Common myeloid progenitor, CD34-positive (primary cell): Measurements from ENCODE around the gene CNR1. TPM values are rescaled to one million over a fixed set of nuclear protein-coding genes. Genes with fewer than 3 reads are reported as not detected.
"Not testable (repeated sequence)": the region's sequence is repeated elsewhere in the genome, so short reads cannot be mapped to it uniquely, and the experiment has no call there.

ENCODE experiments used
- CTCF ChIA-PET: fragments of 350-600 bp; sonication (Branson Sonifier 250); formaldehyde crosslinking; loops from one replicate; lab custom pipeline; 2021; ENCODE audit warnings: antibody characterized with exemption; lab: Charles Lee
- POLR2A ChIA-PET: fragments of 350-600 bp; sonication (Branson Sonifier 250); formaldehyde crosslinking; loops from one replicate; lab custom pipeline; 2021; ENCODE audit warnings: antibody characterized with exemption; lab: Charles Lee
- DNase-seq, 3 donors: peaks; one replicate each; pipeline versions ENCODE4 v3.0.0 to v3.0.0-alpha.2; 2013
- H3K27ac ChIP-seq, 2 experiments: 1 replicate in 1 of 2; 2 replicates in 1 of 2; pipeline ENCODE4 v1.7.0; 2013; ENCODE audit warnings: inconsistent platforms in 2 of 2, low read length in 2 of 2, mild to moderate bottlenecking in 2 of 2, low read depth in 1 of 2, moderate library complexity in 1 of 2; ENCODE audit not compliant: severe bottlenecking in 2 of 2, insufficient read depth in 1 of 2, poor library complexity in 1 of 2
- H3K27me3 ChIP-seq, 5 experiments: replicated peaks in 2 of 5; 1 replicate in 3 of 5; 2 replicates in 2 of 5; pipeline versions ENCODE4 v1.6.1 to v1.7.0; 2013; ENCODE audit warnings: low read length in 4 of 5, mild to moderate bottlenecking in 2 of 5, moderate library complexity in 2 of 5, inconsistent platforms in 1 of 5; ENCODE audit not compliant: insufficient read depth in 5 of 5, control insufficient read depth in 4 of 5
- H3K36me3 ChIP-seq, 4 experiments: 1 replicate in 2 of 4; 2 replicates in 2 of 4; pipeline versions ENCODE4 v1.6.1 to v1.7.0; 2013; ENCODE audit warnings: low read length in 3 of 4, control low read depth in 1 of 4, mild to moderate bottlenecking in 1 of 4; ENCODE audit not compliant: control insufficient read depth in 4 of 4, insufficient read depth in 4 of 4
- H3K4me1 ChIP-seq, 4 experiments: 1 replicate in 3 of 4; 2 replicates in 1 of 4; pipeline versions ENCODE4 v1.6.1 to v1.7.1; 2013; ENCODE audit warnings: low read length in 3 of 4, mild to moderate bottlenecking in 3 of 4, control low read depth in 1 of 4, inconsistent platforms in 1 of 4, moderate library complexity in 1 of 4; ENCODE audit not compliant: control insufficient read depth in 4 of 4, insufficient read depth in 4 of 4; ENCODE audit errors: control extremely low read depth in 1 of 4
- H3K4me3 ChIP-seq, 7 experiments: 1 replicate in 4 of 7; 2 replicates in 3 of 7; pipeline versions ENCODE4 v1.5.1 to v1.7.0; 2013; ENCODE audit warnings: mild to moderate bottlenecking in 7 of 7, low read length in 6 of 7, moderate library complexity in 6 of 7, inconsistent platforms in 2 of 7, low read depth in 2 of 7, control low read depth in 1 of 7; ENCODE audit not compliant: insufficient read depth in 4 of 7, control insufficient read depth in 1 of 7; ENCODE audit errors: extremely low read depth in 1 of 7
- H3K9me3 ChIP-seq, 5 experiments: 1 replicate in 4 of 5; 2 replicates in 1 of 5; pipeline versions ENCODE4 v1.6.1 to v1.7.1; 2013; ENCODE audit warnings: low read length in 4 of 5, mild to moderate bottlenecking in 2 of 5, inconsistent platforms in 1 of 5, low read depth in 1 of 5, moderate library complexity in 1 of 5; ENCODE audit not compliant: control insufficient read depth in 4 of 5, insufficient read depth in 2 of 5; ENCODE audit errors: control extremely low read depth in 1 of 5
- WGBS: methylation state at CpG from one replicate; pipeline ENCODE4 v1.1.5; 2013; ENCODE audit not compliant: insufficient coverage; 5-methylcytosine and 5-hydroxymethylcytosine counted together
- polyA plus RNA-seq: library from polyadenylated mRNA; unstranded; fragments of 120-200 nt; gene quantifications from one replicate; pipeline ENCODE4 v1.2.1, GENCODE V29; 2013

CNR1 gene
- 0.04 TPM for polyA plus RNA-seq

DNA sequence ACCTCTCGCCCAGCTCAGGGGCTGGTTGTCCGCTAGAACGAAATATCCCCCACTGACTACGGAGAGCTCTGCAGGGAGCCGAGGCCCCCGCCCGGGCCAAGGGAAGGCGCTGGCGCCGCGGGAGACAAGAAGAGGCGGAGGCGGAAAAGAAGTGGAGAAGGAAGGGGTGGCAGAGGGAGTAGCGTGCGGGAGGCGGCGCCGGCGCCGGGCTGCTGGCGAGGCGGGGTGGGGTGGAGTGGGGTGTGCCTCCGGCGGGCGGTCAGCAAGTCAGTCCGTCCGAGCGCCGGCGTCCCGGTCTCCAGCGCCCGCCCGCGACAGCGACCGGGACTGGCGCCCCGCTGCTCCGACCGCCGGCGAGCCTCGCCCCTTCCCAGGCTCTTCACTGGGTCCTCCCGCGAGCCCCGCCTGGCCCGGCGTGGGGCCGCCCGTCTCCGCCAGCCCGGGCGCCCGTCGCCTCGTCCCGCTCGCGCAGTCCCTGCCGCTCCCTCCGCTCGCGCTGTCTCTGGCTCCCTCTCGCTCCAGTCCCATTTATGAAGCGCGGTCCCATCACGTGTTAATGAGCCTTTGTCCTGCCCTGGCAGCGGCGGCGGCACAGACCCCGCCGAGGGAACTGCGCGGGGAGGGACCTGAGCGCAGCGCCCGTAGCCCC is at the start of gene CNR1:
CNR1 (minus strand) TSS at position 504 of the 649 bp plus-strand sequence. CDS start 21,073 bp downstream, outside the sequence.
- CTCF ChIA-PET: no interaction called here
- H3K27ac ChIP-seq: no peak within 1 kb of the TSS
- peak in 2 of 3 donors; percentile 42 to 62 for DNase-seq

DNA sequence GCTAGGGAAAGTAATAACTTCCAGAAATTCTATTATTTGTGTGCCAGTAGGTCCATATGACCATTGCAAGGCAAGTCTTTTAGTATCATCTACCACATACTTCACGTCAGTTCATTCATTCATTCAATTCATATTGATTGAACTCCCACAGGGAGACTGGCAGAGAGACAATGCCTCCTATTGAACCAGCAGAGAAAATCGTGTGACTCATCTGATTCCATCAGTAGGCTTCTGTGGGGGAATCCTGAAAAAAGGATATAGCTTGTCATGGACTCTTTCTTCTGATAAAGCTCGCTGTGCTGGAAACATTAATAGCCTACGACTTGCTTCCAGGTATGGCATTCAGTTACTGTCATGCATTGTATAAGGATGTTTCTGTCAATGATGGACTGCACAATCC is 45.3 kb upstream of the CNR1 start:
- DNase-seq: no peak
- Histone ChIP-seq H3K27ac (no peak overlapping the region), H3K4me3 (no peak overlapping the region), H3K36me3 (no peaks in the 10 kb centered on the region), H3K9me3 (no peaks in the 10 kb centered on the region), H3K27me3 (peaks cover 0 to 2% (median 0%) of the 10 kb centered on the region in 5 experiments), H3K4me1 (no peaks in the 10 kb centered on the region)
- ChIA-PET POLR2A (no interaction called here), CTCF (no interaction called here)
- WGBS: 95% methylated on average over 4 of the region's 4 CpGs

More for the DNA sequence above, at the start of gene CNR1:
- Histone ChIP-seq H3K4me3 (peak within 1 kb of the TSS; percentile 18 to 78 (median 45)), H3K36me3 (no peaks in the 10 kb centered on the region), H3K4me1 (peaks cover 0 to 24% (median 20%) of the 10 kb centered on the region in 4 experiments), H3K27me3 (peaks cover 34 to 93% (median 46%) of the 10 kb centered on the region in 5 experiments), H3K9me3 (no peaks in the 10 kb centered on the region)
- under 1% methylated on average over 64 of the region's 78 CpGs for WGBS
- POLR2A ChIA-PET: interaction anchor here (0.6 kb wide), 1 partner anchor 10 kb away, joined by 6 read pairs; no protein-coding TSS in a partner anchor

DNA sequence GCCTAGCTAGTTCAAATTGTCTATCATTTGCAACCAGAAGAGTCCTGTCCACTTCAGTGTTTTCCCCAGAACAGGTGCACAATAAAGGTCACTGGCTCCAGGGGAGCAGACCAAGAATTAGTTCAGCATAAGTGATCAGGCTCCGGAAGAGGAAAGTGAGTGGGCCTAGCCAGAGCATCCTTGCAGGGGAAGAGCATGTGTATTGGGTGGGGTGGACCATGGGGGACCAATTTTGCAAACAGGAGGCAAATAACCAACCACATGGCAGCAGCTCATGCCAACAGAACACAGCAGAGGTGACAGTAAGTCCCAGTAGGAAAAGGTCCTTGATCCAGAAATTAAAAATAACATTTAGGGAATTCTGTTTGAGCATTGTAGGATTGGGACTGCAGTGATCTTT is 43.2 kb upstream of the CNR1 start:
- H3K4me3 ChIP-seq: no peak overlapping the region
- no peaks in the 10 kb centered on the region for H3K4me1 ChIP-seq
- ChIA-PET CTCF (no interaction called here), POLR2A (no interaction called here)
- peaks cover 0 to 2% (median 0%) of the 10 kb centered on the region in 5 experiments for H3K27me3 ChIP-seq
- H3K36me3 ChIP-seq: no peaks in the 10 kb centered on the region
- peaks cover 0 to 5% (median 0%) of the 10 kb centered on the region in 5 experiments for H3K9me3 ChIP-seq
- no peak for DNase-seq
- WGBS: 100% methylated on average over 1 of the region's 1 CpG
- H3K27ac ChIP-seq: no peak overlapping the region

GRCh38 chr6:88208726-88209125 is 42.6 kb upstream of the CNR1 start:
- 93% methylated on average over 4 of the region's 4 CpGs for WGBS

DNA sequence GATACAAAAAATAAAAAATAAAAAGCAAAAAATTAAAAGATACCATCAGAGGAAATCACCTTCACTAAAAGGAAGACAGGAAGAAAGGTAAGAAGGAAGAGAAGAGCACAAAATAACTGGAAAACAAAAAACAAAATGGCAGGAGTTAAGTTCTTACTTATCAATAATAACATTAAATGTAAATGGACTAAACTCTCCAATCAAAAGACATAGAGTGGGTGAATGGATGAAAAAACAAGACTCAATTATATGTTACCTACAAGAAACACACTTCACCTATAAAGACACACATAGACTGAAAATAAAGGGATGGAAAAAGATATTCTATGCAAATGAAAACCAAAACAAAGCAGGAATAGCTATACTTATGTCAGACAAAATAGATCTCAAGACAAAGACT is 35.6 kb upstream of the CNR1 start:
- H3K27ac ChIP-seq, DNase-seq, POLR2A ChIA-PET, CTCF ChIA-PET, H3K4me3 ChIP-seq, H3K4me1 ChIP-seq, H3K36me3 ChIP-seq, H3K27me3 ChIP-seq: not testable (repeated sequence)
- peaks cover 0 to 13% (median 0%) of the 10 kb centered on the region in 5 experiments for H3K9me3 ChIP-seq

More at GRCh38 chr6:88208726-88209125, 42.6 kb upstream of the CNR1 start:
- POLR2A ChIA-PET: no interaction called here
- no peak overlapping the region for H3K27ac ChIP-seq
- DNase-seq: no peak
- H3K4me3 ChIP-seq: no peak overlapping the region
- peaks cover 0 to 2% (median 0%) of the 10 kb centered on the region in 5 experiments for H3K27me3 ChIP-seq
- no peaks in the 10 kb centered on the region for H3K4me1 ChIP-seq
- no peaks in the 10 kb centered on the region for H3K36me3 ChIP-seq
- CTCF ChIA-PET: interaction anchor here (0.6 kb wide), 1 partner anchor 31 kb away, joined by 3 read pairs; no protein-coding TSS in a partner anchor
- peaks cover 0 to 8% (median 0%) of the 10 kb centered on the region in 5 experiments for H3K9me3 ChIP-seq

GRCh38 chr6:88184921-88185320 is 18.8 kb upstream of the CNR1 start:
- Histone ChIP-seq H3K36me3 (no peaks in the 10 kb centered on the region), H3K4me1 (no peaks in the 10 kb centered on the region), H3K9me3 (peaks cover 0 to 2% (median 0%) of the 10 kb centered on the region in 5 experiments), H3K4me3 (no peak overlapping the region), H3K27ac (no peak overlapping the region), H3K27me3 (peaks cover 0 to 2% (median 0%) of the 10 kb centered on the region in 5 experiments)
- no peak for DNase-seq
- 100% methylated on average over 4 of the region's 4 CpGs for WGBS
- CTCF ChIA-PET: no interaction called here
- POLR2A ChIA-PET: no interaction called here

GRCh38 chr6:88183471-88183870 is 17.3 kb upstream of the CNR1 start:
- 90% methylated on average over 2 of the region's 2 CpGs for WGBS
- Histone ChIP-seq H3K36me3 (no peaks in the 10 kb centered on the region), H3K9me3 (no peaks in the 10 kb centered on the region), H3K4me1 (peaks cover 0 to 3% (median 0%) of the 10 kb centered on the region in 4 experiments), H3K27me3 (peaks cover 0 to 2% (median 0%) of the 10 kb centered on the region in 5 experiments), H3K27ac (no peak overlapping the region), H3K4me3 (no peak overlapping the region)
- CTCF ChIA-PET: no interaction called here
- DNase-seq: no peak
- POLR2A ChIA-PET: interaction anchor here (0.7 kb wide), 1 partner anchor 109 kb away, joined by 3 read pairs; no protein-coding TSS in a partner anchor
